ENCODE data around the gene SREBF2.

Gene SREBF2

DNA sequence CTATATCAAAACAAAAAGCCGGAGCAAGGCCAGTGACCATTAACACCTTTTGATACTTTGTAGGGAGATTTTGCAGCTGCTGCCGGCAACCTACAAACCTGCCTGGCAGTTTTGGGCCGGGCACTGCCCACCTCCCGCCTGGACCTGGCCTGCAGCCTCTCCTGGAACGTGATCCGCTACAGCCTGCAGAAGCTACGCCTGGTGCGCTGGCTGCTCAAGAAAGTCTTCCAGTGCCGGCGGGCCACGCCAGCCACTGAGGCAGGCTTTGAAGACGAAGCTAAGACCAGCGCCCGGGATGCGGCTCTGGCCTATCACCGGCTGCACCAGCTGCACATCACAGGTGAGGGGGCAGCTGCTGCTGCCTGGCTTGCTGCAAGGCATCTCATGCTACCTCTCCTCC is 47.7 kb downstream of the SREBF2 start:
- Histone ChIP-seq H3K9ac (ENCODE audit: low read length) (no peak overlapping the region), H3K4me1 (ENCODE audit: low read length) (no peaks in the 10 kb centered on the region), H3K27ac (ENCODE audit: low read length) (no peak overlapping the region), H3K4me3 (ENCODE audit: low read length) (no peak overlapping the region), H2AFZ (ENCODE audit: low read depth, low read length) (no peak overlapping the region), H3K4me2 (ENCODE audit: low read length) (no peak overlapping the region), H3K9me3 (ENCODE audit: insufficient read depth, low read length) (no peaks in the 10 kb centered on the region), H4K20me1 (ENCODE audit: insufficient read depth, low read length) (peaks cover 48% of the 10 kb centered on the region), H3K27me3 (ENCODE audit: low read depth, low read length) (no peaks in the 10 kb centered on the region), H3K79me2 (ENCODE audit: low read length) (peaks cover 8% of the 10 kb centered on the region; the same call in 1 of the 2 replicates), H3K36me3 (replicated peaks; ENCODE audit: low read depth, low read length) (peaks cover 90% of the 10 kb centered on the region)
- TF ChIP-seq, protein P1, sequence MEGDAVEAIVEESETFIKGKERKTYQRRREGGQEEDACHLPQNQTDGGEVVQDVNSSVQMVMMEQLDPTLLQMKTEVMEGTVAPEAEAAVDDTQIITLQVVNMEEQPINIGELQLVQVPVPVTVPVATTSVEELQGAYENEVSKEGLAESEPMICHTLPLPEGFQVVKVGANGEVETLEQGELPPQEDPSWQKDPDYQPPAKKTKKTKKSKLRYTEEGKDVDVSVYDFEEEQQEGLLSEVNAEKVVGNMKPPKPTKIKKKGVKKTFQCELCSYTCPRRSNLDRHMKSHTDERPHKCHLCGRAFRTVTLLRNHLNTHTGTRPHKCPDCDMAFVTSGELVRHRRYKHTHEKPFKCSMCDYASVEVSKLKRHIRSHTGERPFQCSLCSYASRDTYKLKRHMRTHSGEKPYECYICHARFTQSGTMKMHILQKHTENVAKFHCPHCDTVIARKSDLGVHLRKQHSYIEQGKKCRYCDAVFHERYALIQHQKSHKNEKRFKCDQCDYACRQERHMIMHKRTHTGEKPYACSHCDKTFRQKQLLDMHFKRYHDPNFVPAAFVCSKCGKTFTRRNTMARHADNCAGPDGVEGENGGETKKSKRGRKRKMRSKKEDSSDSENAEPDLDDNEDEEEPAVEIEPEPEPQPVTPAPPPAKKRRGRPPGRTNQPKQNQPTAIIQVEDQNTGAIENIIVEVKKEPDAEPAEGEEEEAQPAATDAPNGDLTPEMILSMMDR (IDR thresholded peaks at IDR 0.05; ENCODE audit: low read depth, low read length): no peak
- TF ChIP-seq EZH2phosphoT487 (IDR thresholded peaks at IDR 0.05; ENCODE audit: low read depth): no peak

DNA sequence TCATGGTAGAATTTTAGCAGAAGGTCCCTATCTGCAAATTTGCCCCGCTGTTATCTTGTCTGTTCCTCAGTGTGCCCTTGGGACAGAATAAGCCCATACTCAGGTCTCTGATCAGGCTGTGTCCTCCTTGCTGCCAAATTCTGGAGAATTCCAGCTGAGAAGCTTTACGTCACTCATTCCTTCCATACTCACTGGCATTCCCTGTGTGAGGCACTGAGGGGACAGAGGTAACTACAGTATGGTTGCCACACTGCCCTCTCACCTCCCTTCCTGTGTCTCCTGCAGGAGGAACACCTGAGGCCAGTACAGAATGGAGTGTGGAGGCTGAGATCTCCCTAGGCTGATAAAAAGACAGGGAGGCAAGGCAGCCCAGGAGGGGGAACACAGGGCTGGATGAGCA is 50.5 kb downstream of the SREBF2 start:
- Histone ChIP-seq H3K79me2 (ENCODE audit: low read length) (peaks cover 3% of the 10 kb centered on the region; the same call in 1 of the 2 replicates), H3K4me1 (ENCODE audit: low read length) (0 out of 2 replicates have a peak, but pooled peaks cover 1% of the 10 kb centered on the region)
- TF ChIP-seq, protein P1 (IDR thresholded peaks at IDR 0.05; ENCODE audit: low read depth, low read length): no peak
- TF ChIP-seq EZH2phosphoT487 (IDR thresholded peaks at IDR 0.05; ENCODE audit: low read depth): no peak

DNA sequence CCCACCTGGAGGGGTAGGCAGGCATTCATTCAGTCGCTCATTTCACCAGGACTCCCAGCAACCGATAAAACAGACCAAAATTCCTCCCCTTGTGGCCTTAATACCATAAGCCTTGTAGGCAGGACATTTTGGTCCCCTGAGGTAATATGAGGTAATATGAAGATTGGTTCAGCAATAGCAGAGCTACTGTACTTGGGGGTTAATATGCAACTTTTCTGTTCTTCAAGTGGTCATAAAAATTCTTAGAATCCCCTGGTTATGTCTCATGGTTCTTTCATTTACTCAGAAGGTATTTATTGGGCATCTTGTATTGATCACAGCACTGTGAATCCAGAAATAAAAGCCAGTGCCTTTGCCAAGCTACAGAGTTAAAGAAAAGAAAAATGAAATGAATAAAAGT is 52.2 kb downstream of the SREBF2 start:
- H3K4me2 ChIP-seq (ENCODE audit: low read length): no peak overlapping the region

More for the DNA sequence above, 50.5 kb downstream of the SREBF2 start:
- peaks cover 86% of the 10 kb centered on the region for H3K36me3 ChIP-seq (replicated peaks; ENCODE audit: low read depth, low read length)
- H3K9me3 ChIP-seq (ENCODE audit: insufficient read depth, low read length): no peaks in the 10 kb centered on the region
- H3K4me2 ChIP-seq (ENCODE audit: low read length): no peak overlapping the region
- H3K9ac ChIP-seq (ENCODE audit: low read length): no peak overlapping the region
- H3K4me3 ChIP-seq (ENCODE audit: low read length): no peak overlapping the region
- H4K20me1 ChIP-seq (ENCODE audit: insufficient read depth, low read length): peaks cover 40% of the 10 kb centered on the region
- no peaks in the 10 kb centered on the region for H3K27me3 ChIP-seq (ENCODE audit: low read depth, low read length)
- no peak overlapping the region for H3K27ac ChIP-seq (ENCODE audit: low read length)
- H2AFZ ChIP-seq (ENCODE audit: low read depth, low read length): no peak overlapping the region

DNA sequence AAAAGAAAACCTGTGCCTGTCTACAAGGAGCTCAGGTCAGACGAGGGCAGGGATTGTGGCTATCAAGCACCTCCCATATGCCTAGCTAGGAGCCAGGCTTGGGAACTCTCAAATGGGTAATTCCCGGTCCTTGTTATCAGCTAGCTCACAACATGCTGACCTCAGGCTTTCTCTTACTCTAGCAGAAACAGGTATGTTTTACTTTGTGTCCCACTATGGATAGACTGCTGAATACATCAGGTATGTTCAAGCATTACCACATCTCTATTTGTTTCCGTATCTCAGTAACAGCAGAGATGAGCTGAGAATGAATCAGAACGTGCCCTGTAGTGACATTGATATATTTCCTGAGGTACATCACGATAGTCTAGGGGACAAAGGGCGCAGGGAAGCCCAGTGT is 52.6 kb downstream of the SREBF2 start:
- H3K36me3 ChIP-seq (replicated peaks; ENCODE audit: low read depth, low read length): peaks cover 84% of the 10 kb centered on the region
- H2AFZ ChIP-seq (ENCODE audit: low read depth, low read length): no peak overlapping the region
- peaks cover 11% of the 10 kb centered on the region; the same call in 1 of the 2 replicates for H3K79me2 ChIP-seq (ENCODE audit: low read length)
- no peaks in the 10 kb centered on the region for H3K9me3 ChIP-seq (ENCODE audit: insufficient read depth, low read length)
- no peak overlapping the region for H3K9ac ChIP-seq (ENCODE audit: low read length)
- 0 out of 2 replicates have a peak, but pooled peaks cover 5% of the 10 kb centered on the region for H3K4me1 ChIP-seq (ENCODE audit: low read length)
- no peaks in the 10 kb centered on the region for H3K27me3 ChIP-seq (ENCODE audit: low read depth, low read length)
- no peak overlapping the region for H3K4me2 ChIP-seq (ENCODE audit: low read length)
- no peak overlapping the region for H3K27ac ChIP-seq (ENCODE audit: low read length)
- H3K4me3 ChIP-seq (ENCODE audit: low read length): no peak overlapping the region
- TF ChIP-seq, protein P1 (IDR thresholded peaks at IDR 0.05; ENCODE audit: low read depth, low read length): no peak
- TF ChIP-seq EZH2phosphoT487 (IDR thresholded peaks at IDR 0.05; ENCODE audit: low read depth): no peak
- H4K20me1 ChIP-seq (ENCODE audit: insufficient read depth, low read length): peaks cover 33% of the 10 kb centered on the region

More for the DNA sequence above, 52.2 kb downstream of the SREBF2 start:
- H3K36me3 ChIP-seq (replicated peaks; ENCODE audit: low read depth, low read length): peaks cover 83% of the 10 kb centered on the region
- H3K9ac ChIP-seq (ENCODE audit: low read length): no peak overlapping the region
- no peaks in the 10 kb centered on the region for H3K9me3 ChIP-seq (ENCODE audit: insufficient read depth, low read length)
- H3K27me3 ChIP-seq (ENCODE audit: low read depth, low read length): no peaks in the 10 kb centered on the region
- no peak overlapping the region for H3K4me3 ChIP-seq (ENCODE audit: low read length)
- H3K27ac ChIP-seq (ENCODE audit: low read length): no peak overlapping the region
- 0 out of 2 replicates have a peak, but pooled peaks cover 5% of the 10 kb centered on the region for H3K4me1 ChIP-seq (ENCODE audit: low read length)
- H4K20me1 ChIP-seq (ENCODE audit: insufficient read depth, low read length): peaks cover 33% of the 10 kb centered on the region
- H3K79me2 ChIP-seq (ENCODE audit: low read length): peaks cover 8% of the 10 kb centered on the region; the same call in 1 of the 2 replicates
- no peak overlapping the region for H2AFZ ChIP-seq (ENCODE audit: low read depth, low read length)
- TF ChIP-seq, protein P1 (IDR thresholded peaks at IDR 0.05; ENCODE audit: low read depth, low read length): no peak
- TF ChIP-seq EZH2phosphoT487 (IDR thresholded peaks at IDR 0.05; ENCODE audit: low read depth): no peak
